Suprapubic skin (tissue), 4 donors: ENCODE results near the gene ICAM1. TPM values are rescaled to one million over a fixed set of nuclear protein-coding genes. Genes with fewer than 3 reads are reported as not detected.

ENCODE experiments used
- DNase-seq, 2 donors: peaks; one replicate each; pipeline ENCODE4 v3.0.0-alpha.2; 2019; ENCODE audit warnings: low spot score in 2 of 2
- H3K27ac ChIP-seq: fragments of 200-600 bp; sonication (generic); one replicate; pipeline ENCODE4 v1.5.1; 2019
- H3K27me3 ChIP-seq: fragments of 200-600 bp; sonication (generic); one replicate; pipeline ENCODE4 v1.5.1; 2019
- H3K36me3 ChIP-seq: fragments of 200-600 bp; sonication (generic); one replicate; pipeline ENCODE4 v1.5.1; 2019
- H3K4me1 ChIP-seq: fragments of 200-600 bp; sonication (generic); one replicate; pipeline ENCODE4 v1.5.1; 2019
- H3K4me3 ChIP-seq: fragments of 200-600 bp; sonication (generic); one replicate; pipeline ENCODE4 v1.5.1; 2019; ENCODE audit warnings: mild to moderate bottlenecking
- H3K9me3 ChIP-seq: fragments of 200-600 bp; sonication (generic); one replicate; pipeline ENCODE4 v1.5.1; 2019
- EP300 ChIP-seq: sonication (generic); formaldehyde crosslinking; IDR thresholded peaks from one replicate; pipeline ENCODE4 v1.6.1; 2017; ENCODE audit warnings: antibody characterized with exemption
- POLR2A ChIP-seq, 2 donors: fragments of 450-650 bp; IDR thresholded peaks; one replicate each; pipeline ENCODE4 v1.6.1; 2017; ENCODE audit warnings: antibody characterized with exemption in 2 of 2, mild to moderate bottlenecking in 2 of 2, moderate library complexity in 2 of 2
- POLR2AphosphoS5 ChIP-seq, 3 donors: sonication (generic); formaldehyde crosslinking; IDR thresholded peaks; one replicate each; pipeline ENCODE4 v1.6.1; 2017; ENCODE audit warnings: antibody characterized with exemption in 3 of 3
- WGBS: methylation state at CpG from one replicate; pipeline ENCODE4 v1.1.5; 2018; 5-methylcytosine and 5-hydroxymethylcytosine counted together
- total RNA-seq, 4 donors: library from RNA; depleted of rRNA; stranded (reverse); fragments of >200 nt; gene quantifications; one replicate each; pipeline ENCODE4 v1.1.0, GENCODE V29; 2016
- TF ChIP-seq, protein P1 (sequence below), 2 donors: fragments of 200-600 bp in 1 of 2; fragments of 450-650 bp in 1 of 2; sonication (generic) in 1 of 2; IDR thresholded peaks; one replicate each; pipeline ENCODE4 v1.5.1; 2016 to 2019; ENCODE audit warnings: antibody characterized with exemption in 2 of 2, mild to moderate bottlenecking in 1 of 2, moderate library complexity in 1 of 2

The ICAM1 gene
- total RNA-seq, 4 donors from 2014 or later = 9.1 to 11.1 (median 9.6) TPM

DNA sequence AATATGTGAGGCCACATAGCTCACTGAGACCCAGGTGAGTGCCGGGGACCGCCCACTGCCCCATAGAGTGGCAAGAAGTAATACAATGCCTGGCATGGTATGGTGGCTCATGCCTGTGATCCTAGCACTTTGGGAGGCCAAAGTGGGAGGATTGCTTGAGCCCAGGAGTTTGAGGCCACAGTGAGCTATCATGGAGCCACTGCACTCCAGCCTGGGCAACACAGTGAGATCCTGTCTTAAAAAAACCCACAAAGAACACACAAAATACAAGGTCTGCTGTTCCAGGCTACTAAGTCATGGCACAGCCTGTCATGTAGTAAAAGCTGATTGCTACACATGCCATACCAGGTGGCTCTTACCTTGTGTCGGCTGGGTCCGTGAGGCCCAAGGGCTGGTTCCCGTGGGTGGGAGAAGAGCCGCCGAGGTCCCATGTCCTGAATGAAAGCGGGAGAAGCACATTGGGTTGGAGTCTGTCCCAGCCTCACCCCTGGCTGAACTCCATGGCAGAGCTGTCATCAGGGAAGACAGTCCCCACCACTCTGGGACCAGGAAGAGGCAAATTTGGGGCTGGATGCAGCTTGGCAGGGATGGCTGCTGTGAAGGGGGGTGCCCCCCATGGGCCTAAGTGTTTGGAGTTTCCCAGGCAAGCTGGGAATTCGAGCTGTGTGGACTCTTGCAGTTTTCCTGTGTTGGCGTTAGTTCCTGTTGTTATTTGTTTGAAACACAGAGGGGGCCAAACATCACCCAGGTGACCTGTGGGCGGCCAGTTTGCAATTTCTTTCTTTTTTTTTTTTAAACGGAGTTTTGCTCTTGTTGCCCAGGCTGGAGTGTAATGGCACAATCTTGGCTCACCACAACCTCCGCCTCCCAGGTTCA is 48.1 kb downstream of the ICAM1 start:
- 92% methylated on average over 13 of the region's 13 CpGs for WGBS
- H3K27ac ChIP-seq = no peak overlapping the region
- TF ChIP-seq EP300 = no peak
- TF ChIP-seq, protein P1, sequence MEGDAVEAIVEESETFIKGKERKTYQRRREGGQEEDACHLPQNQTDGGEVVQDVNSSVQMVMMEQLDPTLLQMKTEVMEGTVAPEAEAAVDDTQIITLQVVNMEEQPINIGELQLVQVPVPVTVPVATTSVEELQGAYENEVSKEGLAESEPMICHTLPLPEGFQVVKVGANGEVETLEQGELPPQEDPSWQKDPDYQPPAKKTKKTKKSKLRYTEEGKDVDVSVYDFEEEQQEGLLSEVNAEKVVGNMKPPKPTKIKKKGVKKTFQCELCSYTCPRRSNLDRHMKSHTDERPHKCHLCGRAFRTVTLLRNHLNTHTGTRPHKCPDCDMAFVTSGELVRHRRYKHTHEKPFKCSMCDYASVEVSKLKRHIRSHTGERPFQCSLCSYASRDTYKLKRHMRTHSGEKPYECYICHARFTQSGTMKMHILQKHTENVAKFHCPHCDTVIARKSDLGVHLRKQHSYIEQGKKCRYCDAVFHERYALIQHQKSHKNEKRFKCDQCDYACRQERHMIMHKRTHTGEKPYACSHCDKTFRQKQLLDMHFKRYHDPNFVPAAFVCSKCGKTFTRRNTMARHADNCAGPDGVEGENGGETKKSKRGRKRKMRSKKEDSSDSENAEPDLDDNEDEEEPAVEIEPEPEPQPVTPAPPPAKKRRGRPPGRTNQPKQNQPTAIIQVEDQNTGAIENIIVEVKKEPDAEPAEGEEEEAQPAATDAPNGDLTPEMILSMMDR (IDR thresholded peaks at IDR 0.05) = no peak
- TF ChIP-seq POLR2AphosphoS5 (IDR thresholded peaks at IDR 0.05) = no peak
- TF ChIP-seq POLR2A (IDR thresholded peaks at IDR 0.05) = no peak
- no peaks in the 10 kb centered on the region for H3K9me3 ChIP-seq
- peaks cover 72% of the 10 kb centered on the region for H3K36me3 ChIP-seq
- no peak for DNase-seq
- H3K4me3 ChIP-seq = no peak overlapping the region
- peaks cover 15% of the 10 kb centered on the region for H3K4me1 ChIP-seq
- H3K27me3 ChIP-seq = no peaks in the 10 kb centered on the region

DNA sequence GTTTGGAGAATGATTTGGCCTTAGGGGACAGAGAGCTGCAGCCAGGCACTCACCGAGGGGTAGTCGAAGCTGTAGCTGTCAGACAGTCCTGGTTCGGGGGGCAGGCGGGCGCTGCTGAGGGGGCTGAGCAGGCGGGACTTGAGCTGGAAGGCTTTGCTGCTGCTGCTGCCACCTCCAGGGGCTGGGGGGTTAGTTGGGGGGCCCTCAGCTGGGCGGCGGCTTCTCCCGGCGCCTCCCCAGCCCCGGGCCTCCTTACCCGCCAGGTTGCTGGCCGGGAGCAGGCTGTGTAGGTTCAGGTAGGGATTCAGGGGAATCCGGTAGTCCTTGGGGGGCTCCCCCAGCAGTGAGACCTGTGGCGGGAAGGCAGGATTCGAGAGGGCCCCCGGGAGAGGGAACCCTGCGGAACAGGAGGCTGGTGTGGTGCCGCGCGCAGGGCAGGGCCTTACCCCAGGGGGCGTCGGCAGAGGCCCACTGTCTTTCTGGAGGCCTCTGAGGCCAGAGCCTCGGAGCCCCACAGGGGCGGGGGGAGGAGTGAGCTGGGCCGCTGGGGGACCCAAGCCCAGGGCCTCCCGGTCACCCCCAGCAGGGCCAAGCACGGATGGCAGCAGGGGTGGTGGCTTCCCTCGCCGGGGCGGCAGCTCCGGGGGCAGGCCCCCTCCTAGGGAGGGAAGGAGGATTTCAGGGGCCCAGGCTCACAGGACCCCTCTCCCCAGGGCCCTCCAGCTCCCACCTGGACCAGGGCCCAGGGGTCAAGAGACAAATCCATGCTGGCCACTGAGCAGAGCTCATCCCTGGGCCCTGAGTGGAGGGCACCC is 49.9 kb downstream of the ICAM1 start:
- H3K27ac ChIP-seq = no peak overlapping the region
- H3K27me3 ChIP-seq = no peaks in the 10 kb centered on the region
- peaks cover 90% of the 10 kb centered on the region for H3K36me3 ChIP-seq
- 90% methylated on average over 11 of the region's 32 CpGs for WGBS
- H3K4me1 ChIP-seq = peaks cover 5% of the 10 kb centered on the region
- H3K4me3 ChIP-seq = no peak overlapping the region
- TF ChIP-seq EP300 (no peak), POLR2A (IDR thresholded peaks at IDR 0.05) (no peak), POLR2AphosphoS5 (IDR thresholded peaks at IDR 0.05) (no peak)
- TF ChIP-seq, protein P1 (IDR thresholded peaks at IDR 0.05) = no peak
- no peaks in the 10 kb centered on the region for H3K9me3 ChIP-seq
- no peak for DNase-seq

DNA sequence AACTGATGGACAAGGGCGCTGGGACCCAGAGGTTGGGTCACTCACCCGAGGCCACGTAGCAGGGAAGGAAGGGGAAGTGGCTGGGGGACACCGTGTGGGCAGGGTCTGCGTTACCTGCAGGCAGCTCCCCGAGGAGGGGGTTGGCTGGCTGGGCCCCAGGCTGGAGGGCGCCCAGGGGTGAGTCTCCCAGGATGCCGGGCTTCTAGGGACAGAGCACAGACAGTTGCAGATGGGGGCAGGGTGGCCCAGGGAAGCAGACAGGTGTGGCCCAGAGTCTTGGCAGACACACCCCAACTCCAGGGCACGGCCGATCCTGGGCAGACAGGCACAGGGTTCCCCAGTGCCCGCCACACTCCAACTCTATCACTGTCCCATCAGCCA is 50.5 kb downstream of the ICAM1 start:
- H3K9me3 ChIP-seq = no peaks in the 10 kb centered on the region
- TF ChIP-seq, protein P1 (IDR thresholded peaks at IDR 0.05) = no peak
- TF ChIP-seq POLR2A (IDR thresholded peaks at IDR 0.05) (no peak), EP300 (no peak), POLR2AphosphoS5 (IDR thresholded peaks at IDR 0.05) (no peak)
- H3K4me3 ChIP-seq = no peak overlapping the region
- H3K27me3 ChIP-seq = no peaks in the 10 kb centered on the region
- H3K4me1 ChIP-seq = no peaks in the 10 kb centered on the region
- H3K27ac ChIP-seq = no peak overlapping the region
- 88% methylated on average over 10 of the region's 11 CpGs for WGBS
- H3K36me3 ChIP-seq = peaks cover 96% of the 10 kb centered on the region
- DNase-seq = no peak

DNA sequence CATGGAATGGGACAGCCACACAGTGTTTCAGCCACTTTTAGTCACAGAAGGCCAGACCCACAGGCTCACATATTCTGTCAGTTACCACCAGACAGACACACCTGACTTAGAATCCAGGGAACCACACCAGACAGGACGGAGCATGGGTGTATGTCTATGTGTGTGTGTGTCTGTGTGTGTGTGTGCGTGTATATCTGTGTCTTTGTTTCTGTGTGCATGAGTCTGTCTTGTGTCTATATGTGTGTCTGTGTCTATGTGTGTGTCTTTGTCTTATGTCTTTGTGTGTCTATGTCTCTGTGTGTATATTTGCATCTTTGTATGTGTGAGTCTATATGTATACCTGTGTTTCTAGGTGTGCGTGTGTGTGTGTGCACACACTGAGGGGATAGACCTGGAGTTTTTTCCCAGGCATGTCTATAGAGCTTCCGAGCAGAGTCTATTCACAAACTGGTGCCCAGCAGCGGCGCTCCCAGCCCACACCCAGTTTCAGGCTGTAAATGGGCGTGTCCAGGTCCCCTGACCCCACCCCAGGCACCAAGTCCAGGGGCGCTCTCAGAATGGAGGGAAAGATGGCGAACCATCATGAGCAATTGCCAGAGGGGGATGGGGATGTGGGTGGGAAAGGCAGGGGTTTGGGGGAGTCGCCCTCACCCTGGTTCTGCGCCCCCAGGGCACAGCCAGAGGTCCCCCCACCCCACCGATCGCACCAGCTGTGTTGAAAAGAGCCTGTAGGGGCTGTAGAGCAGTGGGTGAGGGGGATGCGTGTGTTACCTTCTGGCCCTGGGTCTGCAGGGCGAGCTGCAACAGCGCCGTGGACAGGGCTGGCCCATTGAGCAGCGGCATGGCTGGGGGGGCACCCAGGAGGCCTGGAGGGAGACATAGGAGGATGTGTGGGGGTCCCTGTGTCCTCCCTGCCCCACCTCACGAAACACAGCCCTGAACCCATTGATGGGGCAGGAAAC is 51.2 kb downstream of the ICAM1 start:
- no peak for DNase-seq

More for the DNA sequence above, 51.2 kb downstream of the ICAM1 start:
- H3K36me3 ChIP-seq = peaks cover 98% of the 10 kb centered on the region
- H3K27ac ChIP-seq = no peak overlapping the region
- no peaks in the 10 kb centered on the region for H3K4me1 ChIP-seq
- no peak overlapping the region for H3K4me3 ChIP-seq
- no peak for TF ChIP-seq EP300
- TF ChIP-seq POLR2AphosphoS5 (IDR thresholded peaks at IDR 0.05) = no peak
- no peak for TF ChIP-seq POLR2A (IDR thresholded peaks at IDR 0.05)
- TF ChIP-seq, protein P1 (IDR thresholded peaks at IDR 0.05) = no peak
- 88% methylated on average over 16 of the region's 19 CpGs for WGBS
- H3K9me3 ChIP-seq = no peaks in the 10 kb centered on the region
- no peaks in the 10 kb centered on the region for H3K27me3 ChIP-seq
